GM23248 (cell line): ENCODE results near the gene DOK1.

Experiments used
- EZH2 ChIP-seq: fragments of 200-600 bp; sonication (generic); IDR thresholded peaks from 2 replicates; pipeline ENCODE4 v1.6.1; 2018; ENCODE audit warnings: antibody characterized with exemption, mild to moderate bottlenecking; ENCODE audit not compliant: insufficient read depth, poor library complexity, severe bottlenecking
- EZH2phosphoT487 ChIP-seq: fragments of 200-600 bp; sonication (generic); IDR thresholded peaks from 2 replicates; pipeline ENCODE4 v1.6.1; 2018; ENCODE audit warnings: antibody characterized with exemption, moderate library complexity, mild to moderate bottlenecking, low read depth; ENCODE audit not compliant: insufficient read depth

DNA sequence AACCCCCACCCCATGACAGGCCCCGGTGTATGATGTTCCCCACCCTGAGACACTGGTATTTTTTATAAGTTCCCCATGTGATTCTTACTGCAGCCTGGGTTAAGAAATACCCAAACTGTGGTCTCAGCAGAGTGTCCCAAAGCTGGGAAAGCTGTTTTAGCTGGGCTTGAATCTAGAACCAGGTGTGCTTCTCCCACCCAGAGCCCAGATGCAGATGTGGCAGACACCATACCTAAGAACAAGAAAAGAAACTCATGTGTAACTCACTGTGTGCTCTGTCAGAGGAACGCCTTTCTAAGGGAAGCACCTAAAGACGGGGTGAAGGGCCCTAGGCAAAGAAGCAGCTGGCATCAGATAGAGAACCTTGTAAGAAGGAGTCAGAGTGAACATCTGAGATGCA is 23.9 kb downstream of the DOK1 start:
- TF ChIP-seq EZH2phosphoT487 (no peak), EZH2 (no peak)
